Myometrial cell (primary cell): ENCODE data around the gene TNK1. TPM values are rescaled to one million over a fixed set of nuclear protein-coding genes. Genes with fewer than 3 reads are reported as not detected.

ENCODE experiments used
- total RNA-seq: library from RNA; depleted of rRNA; stranded (reverse); fragments of >200 nt; gene quantifications from 2 replicates; pipeline ENCODE4 v1.2.3, GENCODE V29; 2015

Gene TNK1
- 0.18 and 0.29 TPM in 2 replicates for total RNA-seq

GRCh38 chr17:7380855-7381683 is at the start of gene TNK1:
TNK1 (plus strand) TSS chr17:7381089; CDS start chr17:7382927, 1,838 bp downstream.

GRCh38 chr17:7336240-7337175 is 44.4 kb upstream of the TNK1 start, which contains the start of gene ACAP1:
ACAP1 (plus strand) TSS chr17:7336529; CDS start chr17:7336735, 206 bp downstream.

GRCh38 chr17:7351665-7352502 is 29.0 kb upstream of the TNK1 start, which contains the start of gene KCTD11:
KCTD11 (plus strand) TSS chr17:7352162.

GRCh38 chr17:7355053-7355452 is 25.8 kb upstream of the TNK1 start, which contains the start of gene TMEM95:
TMEM95 (plus strand) TSS chr17:7355156; CDS start chr17:7355205, 49 bp downstream.

GRCh38 chr17:7394452-7395191 is 13.7 kb downstream of the TNK1 start, which contains the start of gene PLSCR3:
PLSCR3 (minus strand) TSS chr17:7394525; CDS start chr17:7394110, 415 bp downstream.

GRCh38 chr17:7403977-7404736 is 23.3 kb downstream of the TNK1 start, which contains the start of gene TMEM256:
TMEM256 (minus strand) TSS chr17:7404097; CDS start chr17:7404084, 13 bp downstream.

GRCh38 chr17:7407485-7408251 is 26.8 kb downstream of the TNK1 start, which contains the start of gene NLGN2:
NLGN2 (plus strand) TSS chr17:7407845; CDS start chr17:7408256, 411 bp downstream.

GRCh38 chr17:7419819-7420610 is 39.1 kb downstream of the TNK1 start, which contains the start of gene SPEM1:
SPEM1 (plus strand) TSS chr17:7420324; CDS start chr17:7420385, 61 bp downstream.

GRCh38 chr17:7425316-7425715 is 44.4 kb downstream of the TNK1 start, which contains the start of gene SPEM2:
SPEM2 (plus strand) TSS chr17:7425616; CDS start chr17:7425689, 73 bp downstream.

GRCh38 chr17:7428557-7428956 is 47.7 kb downstream of the TNK1 start, which contains the start of gene SPEM3:
SPEM3 (plus strand) TSS chr17:7428857; CDS start chr17:7428903, 46 bp downstream.

Other genes with a start within 250 kb of the TNK1 start
- 3.5 TPM in 1 of 2 replicates, not detected in the other for gene ASGR1, start 201.7 kb upstream of the TNK1 start, total RNA-seq
- gene DLG4, start 161.3 kb upstream of the TNK1 start, total RNA-seq = 13.3 and 14.0 TPM in 2 replicates
- gene ACADVL, start 161.2 kb upstream of the TNK1 start, total RNA-seq = 227 and 236 TPM in 2 replicates
- 57.9 and 59.5 TPM in 2 replicates for gene DVL2, start 146.6 kb upstream of the TNK1 start, total RNA-seq
- 31.1 and 86.7 TPM in 2 replicates for gene PHF23, start 141.6 kb upstream of the TNK1 start, total RNA-seq
- gene GABARAP, start 138.6 kb upstream of the TNK1 start, total RNA-seq = 153 and 283 TPM in 2 replicates
- 45.3 and 48.7 TPM in 2 replicates for gene CTDNEP1, start 129.4 kb upstream of the TNK1 start, total RNA-seq
- gene ELP5, start 128.9 kb upstream of the TNK1 start, total RNA-seq = 38.6 and 43.2 TPM in 2 replicates
- gene CLDN7, start 118.6 kb upstream of the TNK1 start, total RNA-seq = 60.3 and 62.3 TPM in 2 replicates
- not detected in 2 replicates for gene SLC2A4, start 99.4 kb upstream of the TNK1 start, total RNA-seq
- gene YBX2, start 86.5 kb upstream of the TNK1 start, total RNA-seq = not detected in 2 replicates
- gene EIF5A, start 73.5 kb upstream of the TNK1 start, total RNA-seq = 986 and 1,002 TPM in 2 replicates
- 68.2 and 94.6 TPM in 2 replicates for gene GPS2, start 65.7 kb upstream of the TNK1 start, total RNA-seq
- gene NEURL4, start 51.8 kb upstream of the TNK1 start, total RNA-seq = 9.2 and 11.7 TPM in 2 replicates
- 0.71 and 2.3 TPM in 2 replicates for gene ACAP1, start 44.6 kb upstream of the TNK1 start, total RNA-seq
- gene KCTD11, start 28.9 kb upstream of the TNK1 start, total RNA-seq = 15.6 and 17.5 TPM in 2 replicates
- not detected in 2 replicates for gene TMEM95, start 25.9 kb upstream of the TNK1 start, total RNA-seq
- gene PLSCR3, start 13.4 kb downstream of the TNK1 start, total RNA-seq = 60.4 and 85.3 TPM in 2 replicates
- 160 and 240 TPM in 2 replicates for gene TMEM256, start 23.0 kb downstream of the TNK1 start, total RNA-seq
- 18.3 and 20.2 TPM in 2 replicates for gene NLGN2, start 26.8 kb downstream of the TNK1 start, total RNA-seq
- not detected in 2 replicates for gene SPEM1, start 39.2 kb downstream of the TNK1 start, total RNA-seq
- gene SPEM2, start 44.5 kb downstream of the TNK1 start, total RNA-seq = not detected in 2 replicates
- gene SPEM3, start 47.8 kb downstream of the TNK1 start, total RNA-seq = not detected in 2 replicates
- 1.7 and 3.4 TPM in 2 replicates for gene TMEM102, start 54.3 kb downstream of the TNK1 start, total RNA-seq
- 0.29 and 1.1 TPM in 2 replicates for gene FGF11, start 58.4 kb downstream of the TNK1 start, total RNA-seq
- 3.5 and 7.1 TPM in 2 replicates for gene CHRNB1, start 64.0 kb downstream of the TNK1 start, total RNA-seq
- gene ZBTB4, start 98.5 kb downstream of the TNK1 start, total RNA-seq = 23.2 and 24.2 TPM in 2 replicates
- gene SLC35G6, start 100.4 kb downstream of the TNK1 start, total RNA-seq = not detected in 2 replicates
- gene POLR2A, start 103.3 kb downstream of the TNK1 start, total RNA-seq = 44.7 and 56.2 TPM in 2 replicates
- gene TNFSF12, start 168.0 kb downstream of the TNK1 start, total RNA-seq = 30.6 and 36.5 TPM in 2 replicates
- 0.53 and 6.1 TPM in 2 replicates for gene TNFSF13, start 177.7 kb downstream of the TNK1 start, total RNA-seq
- gene SENP3, start 180.8 kb downstream of the TNK1 start, total RNA-seq = 71.2 and 76.1 TPM in 2 replicates
- gene CD68, start 198.5 kb downstream of the TNK1 start, total RNA-seq = 47.6 and 49.6 TPM in 2 replicates
- 280 and 394 TPM in 2 replicates for gene MPDU1, start 202.8 kb downstream of the TNK1 start, total RNA-seq
- gene SOX15, start 209.0 kb downstream of the TNK1 start, total RNA-seq = 2.5 TPM in 1 of 2 replicates, not detected in the other
- 38.8 and 64.9 TPM in 2 replicates for gene FXR2, start 233.8 kb downstream of the TNK1 start, total RNA-seq
- 43.4 and 46.1 TPM in 2 replicates for gene SAT2, start 246.7 kb downstream of the TNK1 start, total RNA-seq
- 11.8 TPM in 1 of 2 replicates, not detected in the other for gene SHBG, start 249.0 kb downstream of the TNK1 start, total RNA-seq